Ishikawa (cell line): ENCODE data around the gene BGLAP.

ENCODE experiments used
- CREB1 ChIP-seq: IDR thresholded peaks from 2 replicates; pipeline ENCODE4 v1.6.1; 2012; ENCODE audit warnings: low read depth
- EP300 ChIP-seq: IDR thresholded peaks from 2 replicates; pipeline ENCODE4 v1.6.1; 2012; ENCODE audit warnings: borderline replicate concordance
- FOXM1 ChIP-seq: IDR thresholded peaks from 2 replicates; pipeline ENCODE4 v1.6.1; 2012; ENCODE audit warnings: low read depth, borderline replicate concordance
- NFIC ChIP-seq: IDR thresholded peaks from 2 replicates; pipeline ENCODE4 v1.6.1; 2012
- RAD21 ChIP-seq: IDR thresholded peaks from 2 replicates; pipeline ENCODE4 v1.6.1; 2012; ENCODE audit warnings: low read depth
- REST ChIP-seq: IDR thresholded peaks from 2 replicates; pipeline ENCODE4 v1.6.1; 2012; ENCODE audit warnings: low read depth, mild to moderate bottlenecking
- TAF1 ChIP-seq: IDR thresholded peaks from 2 replicates; pipeline ENCODE4 v1.6.1; 2012; ENCODE audit warnings: low read depth, mild to moderate bottlenecking
- TEAD4 ChIP-seq: IDR thresholded peaks from 2 replicates; pipeline ENCODE4 v1.6.1; 2012
- YY1 ChIP-seq: IDR thresholded peaks from 2 replicates; pipeline ENCODE4 v1.6.1; 2012; ENCODE audit warnings: low read depth
- ZBTB7A ChIP-seq: IDR thresholded peaks from 2 replicates; pipeline ENCODE4 v1.6.1; 2012; ENCODE audit warnings: low read depth
- TF ChIP-seq, protein P1 (sequence below): IDR thresholded peaks from 2 replicates; pipeline ENCODE4 v1.6.1; 2012

DNA sequence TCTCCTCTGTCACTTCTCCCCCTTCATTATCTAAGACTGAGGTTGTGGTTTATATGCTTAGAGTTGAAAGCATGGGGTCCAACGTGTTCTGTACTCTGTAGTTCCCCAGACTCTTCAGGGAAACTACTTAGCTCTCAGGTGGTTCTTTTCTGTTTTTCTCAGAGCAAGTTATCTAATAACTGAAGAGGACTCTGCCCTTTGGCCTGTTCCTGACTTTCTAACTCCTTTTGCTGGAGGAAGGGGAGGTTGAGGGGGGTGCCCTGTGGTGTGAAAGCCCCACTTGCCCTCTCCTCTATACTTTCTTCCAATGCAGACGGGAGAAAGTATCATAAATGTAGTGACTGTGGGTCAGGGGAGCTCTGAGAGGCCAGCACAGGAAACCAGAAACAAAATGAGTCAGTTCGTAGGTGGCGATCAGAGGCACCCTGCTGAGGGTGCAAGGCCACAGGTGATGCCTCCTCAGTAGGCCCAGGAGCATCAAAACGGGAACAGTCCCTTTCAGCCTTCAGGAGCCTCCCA, 43.1 kb upstream of the BGLAP start:
- TF ChIP-seq, protein P1, sequence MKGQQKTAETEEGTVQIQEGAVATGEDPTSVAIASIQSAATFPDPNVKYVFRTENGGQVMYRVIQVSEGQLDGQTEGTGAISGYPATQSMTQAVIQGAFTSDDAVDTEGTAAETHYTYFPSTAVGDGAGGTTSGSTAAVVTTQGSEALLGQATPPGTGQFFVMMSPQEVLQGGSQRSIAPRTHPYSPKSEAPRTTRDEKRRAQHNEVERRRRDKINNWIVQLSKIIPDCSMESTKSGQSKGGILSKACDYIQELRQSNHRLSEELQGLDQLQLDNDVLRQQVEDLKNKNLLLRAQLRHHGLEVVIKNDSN: no peak
- TF ChIP-seq TAF1 (no peak), YY1 (no peak), RAD21 (no peak), TEAD4 (no peak), CREB1 (no peak), NFIC (no peak), REST (no peak), ZBTB7A (no peak), EP300 (no peak), FOXM1 (no peak)
